ENCODE data around the gene AUH.
"Not testable (repeated sequence)": the region's sequence is repeated elsewhere in the genome, so short reads cannot be mapped to it uniquely, and the experiment has no call there.

Gene AUH

DNA sequence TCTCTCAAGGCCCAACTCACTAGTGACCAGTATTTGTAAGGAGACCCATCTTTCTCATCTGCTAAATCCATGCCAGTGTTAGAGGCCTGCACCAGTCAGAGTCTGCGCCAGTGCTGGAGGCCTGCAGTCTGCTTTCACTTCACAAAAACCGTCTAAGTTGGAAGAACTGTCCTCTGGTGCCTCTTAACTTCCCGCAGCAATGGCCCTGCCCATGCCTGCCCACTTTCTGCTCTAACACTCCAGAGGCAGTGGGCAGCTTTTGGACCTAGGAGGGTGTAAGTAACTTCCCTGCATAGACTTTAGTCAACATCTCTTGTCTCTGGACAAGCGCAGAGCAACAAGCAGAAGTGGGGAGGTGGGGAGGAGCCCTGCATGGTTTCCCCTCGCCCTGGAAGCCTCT is 152.9 kb downstream of the AUH start:
- DNase-seq (ENCODE audit: low read depth in 2 of 2) = no peak

GRCh38 chr9:91208419-91208745 is 153.3 kb downstream of the AUH start:
- no peak for DNase-seq (ENCODE audit: low read depth in 2 of 2)

GRCh38 chr9:91207729-91208418 is 153.8 kb downstream of the AUH start:
- no peak for DNase-seq (ENCODE audit: low read depth in 2 of 2)

- no peak for DNase-seq (ENCODE audit: low read depth in 2 of 2)
Observed at GRCh38 chr9:91207397-91207728, 154.4 kb downstream of the AUH start.

DNA sequence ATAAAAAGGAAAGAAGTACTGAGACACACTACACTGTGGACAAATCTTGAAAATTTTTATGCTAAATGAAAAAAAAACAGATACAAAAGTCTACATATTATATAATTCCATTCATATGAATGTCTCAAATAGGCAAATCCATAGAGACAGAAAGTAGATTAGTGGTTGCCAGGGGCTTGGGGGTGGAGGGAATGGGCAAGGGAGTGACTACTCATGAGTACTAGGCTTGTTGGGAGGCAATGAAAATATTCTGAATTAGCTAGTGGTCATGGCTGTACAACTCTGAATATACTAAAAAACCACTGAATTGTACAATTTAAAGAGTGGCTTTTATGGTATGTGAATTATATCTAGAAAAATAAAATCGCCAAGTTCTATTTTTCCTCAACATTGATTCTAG is 154.9 kb downstream of the AUH start:
- DNase-seq (ENCODE audit: low read depth in 2 of 2) = no peak

- no peak for DNase-seq (ENCODE audit: low read depth in 2 of 2)
Observed at GRCh38 chr9:91202736-91203283, 158.9 kb downstream of the AUH start.

DNA sequence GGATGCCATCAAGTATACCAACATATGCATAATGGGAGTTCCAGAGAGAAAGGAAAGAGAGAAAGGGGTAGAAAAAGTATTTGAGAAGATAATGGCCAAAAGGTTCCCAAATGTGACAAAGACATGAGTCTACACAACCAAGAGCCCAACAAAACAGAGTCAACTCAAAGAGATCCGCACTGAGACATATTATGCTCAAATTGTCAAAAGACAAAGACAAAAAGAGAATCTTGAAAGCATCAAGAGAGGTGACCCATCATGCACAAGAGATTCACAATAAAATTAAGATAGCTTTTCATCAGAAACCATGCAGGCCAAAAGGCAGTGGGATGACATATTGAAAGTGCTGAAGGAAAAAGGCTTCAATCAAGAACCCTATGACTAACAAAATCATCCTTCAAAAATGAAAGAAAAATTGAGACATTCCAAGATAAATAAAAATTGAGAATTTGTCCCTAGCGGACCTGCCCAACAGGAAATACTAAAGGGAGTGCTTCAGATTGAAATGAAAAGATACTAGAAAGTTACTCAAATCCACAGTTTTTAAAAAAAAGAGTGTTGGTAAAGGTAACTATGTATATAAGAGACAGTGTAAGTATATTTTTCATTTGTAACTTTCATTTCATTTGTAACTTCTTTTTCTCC is 160.9 kb downstream of the AUH start:
- DNase-seq (ENCODE audit: low read depth in 2 of 2) = no peak

GRCh38 chr9:91199739-91200497 is 161.8 kb downstream of the AUH start:
- DNase-seq (ENCODE audit: low read depth in 2 of 2) = no peak

DNA sequence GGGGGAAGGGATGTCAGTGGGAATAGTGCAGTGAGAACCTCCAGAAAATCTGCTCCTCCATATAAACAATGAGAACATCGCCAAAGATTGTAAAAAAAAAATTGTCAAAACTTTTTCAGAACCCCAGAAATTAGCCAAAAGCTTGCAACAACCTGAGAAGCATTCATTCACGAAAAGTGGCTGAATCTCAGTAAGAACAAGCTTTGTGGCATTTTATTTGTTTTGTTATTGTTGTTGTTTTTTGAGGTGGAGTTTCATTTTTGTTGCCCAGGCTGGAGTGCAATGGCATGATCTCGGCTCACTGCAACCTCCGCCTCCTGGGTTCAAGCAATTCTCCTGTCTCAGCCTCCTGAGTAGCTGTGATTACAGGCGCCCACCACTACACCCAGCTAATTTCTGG is 162.8 kb downstream of the AUH start:
- DNase-seq (ENCODE audit: low read depth in 2 of 2) = not testable (repeated sequence)

DNA sequence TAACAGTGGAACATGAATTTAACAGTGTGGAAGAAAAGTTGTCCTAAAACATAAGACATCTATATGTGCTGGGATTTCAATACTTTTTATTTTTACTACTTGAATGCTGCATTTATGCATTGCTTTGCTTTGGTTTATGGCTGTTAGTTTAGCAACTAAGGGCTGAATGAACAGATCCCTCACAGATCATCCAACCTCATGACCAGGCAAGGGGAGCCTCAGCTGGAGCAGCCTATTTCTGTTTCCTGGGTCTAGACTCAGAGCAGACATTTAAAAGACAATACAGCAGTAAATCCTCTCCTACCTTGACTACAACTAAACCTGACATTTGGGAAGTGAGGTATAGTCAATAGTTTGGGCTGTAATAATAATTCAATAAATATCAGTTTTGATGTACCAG is 163.3 kb downstream of the AUH start:
- DNase-seq (ENCODE audit: low read depth in 2 of 2) = no peak

- no peak for DNase-seq (ENCODE audit: low read depth in 2 of 2)
Observed at GRCh38 chr9:91197232-91198181, 164.2 kb downstream of the AUH start.

GRCh38 chr9:91196103-91196950 is 165.4 kb downstream of the AUH start:
- no peak for DNase-seq (ENCODE audit: low read depth in 2 of 2)

- no peak for DNase-seq (ENCODE audit: low read depth in 2 of 2)
Observed at GRCh38 chr9:91195372-91196012, 166.2 kb downstream of the AUH start.

- peak; percentile 50 to 54 for DNase-seq (ENCODE audit: low read depth in 2 of 2)
Observed at GRCh38 chr9:91193658-91194391, 167.9 kb downstream of the AUH start.

DNA sequence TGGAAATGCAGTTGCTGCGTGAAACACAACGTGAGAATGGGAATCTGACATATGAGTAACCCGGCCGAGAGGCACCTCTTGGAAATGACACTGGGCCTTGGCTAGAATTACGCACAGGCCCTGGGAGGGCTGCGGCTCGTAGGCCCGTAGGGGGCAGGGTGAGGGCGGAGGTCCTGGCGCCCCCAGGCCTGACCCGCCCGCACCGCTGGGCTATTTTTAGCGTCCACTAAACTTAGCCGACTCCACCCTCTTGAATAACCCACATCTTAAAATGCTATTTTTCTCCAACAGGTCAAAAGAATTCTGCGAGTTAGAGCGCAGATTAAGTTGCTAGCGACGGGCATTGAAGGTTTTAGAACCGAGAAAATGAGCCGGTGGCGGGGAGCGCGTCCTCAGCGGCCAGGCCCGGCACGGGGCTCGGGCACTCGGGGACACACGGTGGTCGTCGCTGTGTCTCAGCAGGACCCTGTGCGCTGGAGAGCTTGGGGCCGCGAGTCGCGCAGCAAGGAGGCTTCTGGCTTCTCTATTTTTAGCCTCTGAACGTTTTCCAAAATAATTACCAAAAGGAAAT is 168.5 kb downstream of the AUH start:
- peak; percentile 58 to 76 for DNase-seq (ENCODE audit: low read depth in 2 of 2)

DNA sequence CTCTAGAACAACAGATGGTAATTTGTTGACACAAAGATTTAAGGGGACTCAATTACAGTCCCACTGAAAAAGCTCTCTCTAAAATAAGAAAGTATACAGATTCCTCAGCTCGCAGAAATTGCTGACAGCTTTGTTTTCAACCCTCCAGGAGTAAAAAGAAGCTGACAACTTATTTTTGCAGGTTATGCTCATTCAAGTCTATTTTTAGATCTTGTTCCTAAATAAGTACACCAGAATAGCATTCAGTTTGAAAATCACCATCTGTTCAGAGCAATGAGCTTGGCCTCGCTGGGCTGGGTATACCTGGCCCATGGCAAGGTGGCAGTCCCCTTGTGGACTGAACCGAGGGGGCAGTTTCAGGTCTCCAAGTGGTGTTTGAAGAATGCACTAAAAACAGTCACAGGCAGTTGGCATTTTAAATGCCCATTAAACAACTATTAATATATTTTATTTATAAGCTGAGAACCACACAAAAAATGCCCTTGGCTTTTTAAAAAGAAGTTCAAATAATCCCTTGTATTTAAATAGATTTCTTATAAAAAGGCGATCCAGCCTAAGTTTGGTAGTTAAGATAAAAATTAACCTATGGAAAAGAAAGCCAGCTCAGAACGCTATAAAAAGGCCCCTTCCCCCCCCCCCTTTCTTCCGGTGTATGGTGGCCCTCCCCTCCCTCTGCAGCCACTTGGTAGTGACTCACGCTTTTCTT is 169.2 kb downstream of the AUH start:
- no peak for DNase-seq (ENCODE audit: low read depth in 2 of 2)

DNA sequence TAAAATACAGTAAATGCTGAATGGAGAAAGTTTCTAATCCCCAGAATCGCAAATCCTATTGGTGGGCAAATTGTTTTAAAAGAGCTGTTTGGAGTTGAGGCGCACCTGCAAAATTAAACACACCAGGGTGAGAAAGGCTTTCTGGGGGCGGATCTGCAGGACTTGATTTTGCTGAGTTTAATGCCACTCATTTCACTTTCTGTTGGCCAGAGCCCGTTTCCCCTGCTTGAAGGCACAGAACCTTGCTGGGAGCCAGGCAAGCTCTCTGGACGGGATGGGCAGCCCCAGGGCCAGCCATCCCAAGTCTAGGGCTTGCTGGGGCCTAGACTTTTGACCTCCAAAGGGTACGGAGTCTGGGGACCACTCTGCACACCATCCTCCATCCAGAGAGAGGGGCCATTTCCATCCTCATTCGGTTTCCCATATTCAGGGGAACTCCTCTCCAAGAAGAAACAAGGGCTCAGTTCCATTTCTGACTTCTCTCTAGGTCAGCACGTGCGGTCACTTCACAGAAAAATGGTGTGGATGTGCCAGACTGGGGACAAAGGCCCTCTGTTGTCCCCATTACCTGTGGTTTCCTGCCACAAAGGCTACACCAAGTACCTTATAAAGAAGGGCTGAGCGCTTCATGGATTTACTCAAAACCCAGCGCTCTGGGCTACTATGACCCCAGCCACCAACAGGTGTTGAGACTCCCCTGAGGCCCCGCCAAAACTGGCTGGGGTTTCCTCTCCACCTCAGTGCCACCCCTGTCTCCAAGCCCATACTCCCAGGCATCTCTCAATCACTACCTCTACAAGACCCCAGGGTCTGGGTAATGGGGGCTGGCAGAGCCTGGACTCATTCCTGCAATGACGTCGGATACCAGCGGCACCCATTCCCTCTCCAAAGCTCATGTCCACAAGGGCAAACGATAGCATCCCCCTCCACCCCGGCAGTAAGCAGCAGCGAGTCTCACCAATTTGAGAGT is 170.0 kb downstream of the AUH start:
- no peak for DNase-seq (ENCODE audit: low read depth in 2 of 2)
